HG03432 (cell line): ENCODE data around the gene SNTG2.
"Not testable (repeated sequence)": the region's sequence is repeated elsewhere in the genome, so short reads cannot be mapped to it uniquely, and the experiment has no call there.

Source experiments
- ATAC-seq: cut with Tn5 transposase; IDR thresholded peaks from one replicate; pipeline ENCODE4 v1.9.1; 2021; ENCODE audit warnings: mild to moderate bottlenecking, moderate library complexity; ENCODE audit not compliant: unreplicated experiment

Gene SNTG2

GRCh38 chr2:1360557-1361250 is 410.1 kb downstream of the SNTG2 start:
- no peak for ATAC-seq

- no peak for ATAC-seq
Measured at GRCh38 chr2:1363367-1363766, 412.7 kb downstream of the SNTG2 start.

- no peak for ATAC-seq
Measured at GRCh38 chr2:1366546-1367134, 416.0 kb downstream of the SNTG2 start.

GRCh38 chr2:1367601-1368000 is 417.0 kb downstream of the SNTG2 start:
- no peak for ATAC-seq

- ATAC-seq, result no peak
Measured at GRCh38 chr2:1369905-1370304, 419.3 kb downstream of the SNTG2 start.

GRCh38 chr2:1370461-1370860 is 419.8 kb downstream of the SNTG2 start:
- no peak for ATAC-seq

GRCh38 chr2:1371082-1371481 is 420.4 kb downstream of the SNTG2 start:
- no peak for ATAC-seq

GRCh38 chr2:1373830-1374229 is 423.2 kb downstream of the SNTG2 start:
- ATAC-seq, result no peak

- no peak for ATAC-seq
Measured at GRCh38 chr2:1374287-1374686, 423.6 kb downstream of the SNTG2 start.

GRCh38 chr2:1375794-1376193 is 425.1 kb downstream of the SNTG2 start:
- no peak for ATAC-seq

GRCh38 chr2:1377473-1377872 is 426.8 kb downstream of the SNTG2 start:
- no peak for ATAC-seq

- no peak for ATAC-seq
Measured at GRCh38 chr2:1378456-1379150, 428.0 kb downstream of the SNTG2 start.

GRCh38 chr2:1381644-1382043 is 431.0 kb downstream of the SNTG2 start:
- ATAC-seq, result no peak

GRCh38 chr2:1387954-1388725 is 437.5 kb downstream of the SNTG2 start:
- ATAC-seq, result not testable (repeated sequence)

- ATAC-seq, result not testable (repeated sequence)
Measured at GRCh38 chr2:1390118-1390517, 439.5 kb downstream of the SNTG2 start.

- ATAC-seq, result no peak
Measured at GRCh38 chr2:1393321-1393720, 442.7 kb downstream of the SNTG2 start.

- ATAC-seq, result no peak
Measured at GRCh38 chr2:1394709-1395408, 444.2 kb downstream of the SNTG2 start.

- no peak for ATAC-seq
Measured at GRCh38 chr2:1397350-1397749, 446.7 kb downstream of the SNTG2 start.

GRCh38 chr2:1398191-1398590 is 447.5 kb downstream of the SNTG2 start:
- ATAC-seq, result no peak

- no peak for ATAC-seq
Measured at GRCh38 chr2:1400943-1401735, 450.5 kb downstream of the SNTG2 start.
